ENCODE results near the gene HCFC1.

Gene HCFC1

GRCh38 chrX:153957224-153957623 is 14.4 kb downstream of the HCFC1 start:
- DNase-seq (ENCODE audit: low read depth, low spot score), result no peak

GRCh38 chrX:153956044-153956907 is 15.3 kb downstream of the HCFC1 start:
- no peak for DNase-seq (ENCODE audit: low read depth, low spot score)

- no peak for DNase-seq (ENCODE audit: low read depth, low spot score)
These were observed 16.3 kb downstream of the HCFC1 start for GRCh38 chrX:153955228-153955732.

GRCh38 chrX:153954558-153955227 is 16.9 kb downstream of the HCFC1 start:
- no peak for DNase-seq (ENCODE audit: low read depth, low spot score)

- DNase-seq (ENCODE audit: low read depth, low spot score), result no peak
These were observed 17.6 kb downstream of the HCFC1 start for GRCh38 chrX:153953892-153954557.

GRCh38 chrX:153953342-153953830 is 18.2 kb downstream of the HCFC1 start:
- DNase-seq (ENCODE audit: low read depth, low spot score), result peak; percentile 51

GRCh38 chrX:153952373-153953026 is 19.1 kb downstream of the HCFC1 start:
- no peak for DNase-seq (ENCODE audit: low read depth, low spot score)

GRCh38 chrX:153951683-153952372 is 19.8 kb downstream of the HCFC1 start:
- DNase-seq (ENCODE audit: low read depth, low spot score), result no peak

- no peak for DNase-seq (ENCODE audit: low read depth, low spot score)
These were observed 21.5 kb downstream of the HCFC1 start for GRCh38 chrX:153950127-153950526.

GRCh38 chrX:153948847-153949805 is 22.5 kb downstream of the HCFC1 start:
- DNase-seq (ENCODE audit: low read depth, low spot score), result no peak

GRCh38 chrX:153948002-153948466 is 23.6 kb downstream of the HCFC1 start:
- DNase-seq (ENCODE audit: low read depth, low spot score), result no peak

- peak; percentile 60 for DNase-seq (ENCODE audit: low read depth, low spot score)
These were observed 24.4 kb downstream of the HCFC1 start for GRCh38 chrX:153947009-153947769.

GRCh38 chrX:153945956-153946943 is 25.4 kb downstream of the HCFC1 start:
- no peak for DNase-seq (ENCODE audit: low read depth, low spot score)

- DNase-seq (ENCODE audit: low read depth, low spot score), result no peak
These were observed 26.8 kb downstream of the HCFC1 start for GRCh38 chrX:153944800-153945150.

- DNase-seq (ENCODE audit: low read depth, low spot score), result no peak
These were observed 27.3 kb downstream of the HCFC1 start, which contains the start of gene RENBP for GRCh38 chrX:153944140-153944799. Gene RENBP, minus strand, starts transcription at chrX:153944643. Its CDS starts 33 bp downstream, at chrX:153944610.

GRCh38 chrX:153941336-153942252 is 30.0 kb downstream of the HCFC1 start:
- DNase-seq (ENCODE audit: low read depth, low spot score), result no peak

Data from activated CD4-positive, CD25-positive, alpha-beta regulatory T cell treated with anti-CD3 and anti-CD28 coated beads, Interleukin-2, amount 50 U/mL, for 16 hours (primary cell).